K562 (cell line): ENCODE results near the gene RHBDL3. TPM values are rescaled to one million over a fixed set of nuclear protein-coding genes. Genes with fewer than 3 reads are reported as not detected.

Experiments used
- EHMT2 ChIP-seq: fragments of 450-650 bp; IDR thresholded peaks from 2 replicates; pipeline ENCODE4 v1.6.1; 2018; ENCODE audit warnings: antibody characterized with exemption
- MIER1 ChIP-seq: fragments of 450-650 bp; IDR thresholded peaks from 2 replicates; pipeline ENCODE4 v1.6.1; 2016; ENCODE audit warnings: antibody characterized with exemption, mild to moderate bottlenecking, low read depth
- MTA2 ChIP-seq: fragments of 450-650 bp; IDR thresholded peaks from 2 replicates; pipeline ENCODE4 v1.6.1; 2016; ENCODE audit warnings: low read depth
- REST ChIP-seq, 2 experiments: fragments of 450-650 bp; formaldehyde crosslinking in 1 of 2; IDR thresholded peaks; 2 replicates each; pipeline versions ENCODE4 v1.4.0 to v1.6.1; 2014 to 2020; ENCODE audit warnings: mild to moderate bottlenecking in 2 of 2, borderline replicate concordance in 1 of 2, low read depth in 1 of 2
- ZBTB40 ChIP-seq, 2 experiments: fragments of 450-650 bp in 1 of 2; sonication (generic) in 1 of 2; formaldehyde crosslinking in 1 of 2; IDR thresholded peaks; 2 replicates each; pipeline versions ENCODE4 v1.7.1 to v1.9.0; 2016 to 2022; ENCODE audit warnings: inconsistent platforms in 1 of 2, mild to moderate bottlenecking in 1 of 2, missing genetic modification reagents in 1 of 2
- polyA plus RNA-seq, 8 experiments: library from polyadenylated mRNA; depleted of rRNA in 4 of 8; stranded (reverse) in 5 of 8; unstranded in 3 of 8; fragments of >200 nt; fragmentation: Nextera tagmentation in 2 of 8; fragmentation: Illumina TruSeq in 1 of 8; extraction: Ambion mirVana in 2 of 8; extraction: Trizol in 1 of 8; gene quantifications; 2 replicates each; pipeline versions ENCODE4 v1.2.1 to v1.2.3, GENCODE V29; 2011 to 2014; ENCODE audit warnings: inconsistent platforms in 1 of 8, missing spikeins in 1 of 8
- total RNA-seq, 7 experiments: library from RNA; depleted of rRNA in 6 of 7; stranded (reverse); fragments of >200 nt in 6 of 7; fragmentation: Illumina TruSeq in 2 of 7; extraction: Trizol in 2 of 7; gene quantifications; 2 replicates each; pipeline versions ENCODE4 v1.2.1 to v1.2.3, GENCODE V29; 2011 to 2021; ENCODE audit warnings: low replicate concordance in 1 of 7

RHBDL3 gene
- total and polyA plus RNA-seq, 9 of the 15 experiments (the other 6 are each of a cell fraction or from before 2014, with no cell fraction given): 0.06 to 0.31 (median 0.09) TPM; not detected in 4

- TF ChIP-seq REST (IDR thresholded peaks at IDR 0.05; ENCODE audit: borderline replicate concordance): peak; percentile 96
- no peak for TF ChIP-seq REST (CRISPR knock-in tag; IDR thresholded peaks at IDR 0.05; ENCODE audit: low read depth)
- no peak for TF ChIP-seq ZBTB40 (IDR thresholded peaks at IDR 0.05)
- TF ChIP-seq ZBTB40 (CRISPR knock-in tag; IDR thresholded peaks at IDR 0.05): no peak
- no peak for TF ChIP-seq MTA2
- peak; percentile 92 for TF ChIP-seq EHMT2
- peak; percentile 78; the same call in 1 of the 2 replicates for TF ChIP-seq MIER1
Measured at GRCh38 chr17:32240750-32241149, 24.9 kb upstream of the RHBDL3 start (continued).
